C4-2B (cell line): ENCODE measurements around the gene CAMK1D.

Source experiments
- CTCF ChIP-seq: fragments of 450-650 bp; conservative IDR thresholded peaks from 2 replicates; pipeline ENCODE4 v1.5.1; 2017; ENCODE audit warnings: mild to moderate bottlenecking
- ZFX ChIP-seq: fragments of 450-650 bp; IDR thresholded peaks from 2 replicates; pipeline ENCODE4 v1.6.1; 2017

GRCh38 chr10:12487366-12487765, 138.0 kb downstream of the CAMK1D start:
- TF ChIP-seq CTCF (no peak), ZFX (no peak)
